ENCODE results near the gene LOC101059915.
"Not testable (repeated sequence)": the region's sequence is repeated elsewhere in the genome, so short reads cannot be mapped to it uniquely, and the experiment has no call there.

The LOC101059915 gene

DNA sequence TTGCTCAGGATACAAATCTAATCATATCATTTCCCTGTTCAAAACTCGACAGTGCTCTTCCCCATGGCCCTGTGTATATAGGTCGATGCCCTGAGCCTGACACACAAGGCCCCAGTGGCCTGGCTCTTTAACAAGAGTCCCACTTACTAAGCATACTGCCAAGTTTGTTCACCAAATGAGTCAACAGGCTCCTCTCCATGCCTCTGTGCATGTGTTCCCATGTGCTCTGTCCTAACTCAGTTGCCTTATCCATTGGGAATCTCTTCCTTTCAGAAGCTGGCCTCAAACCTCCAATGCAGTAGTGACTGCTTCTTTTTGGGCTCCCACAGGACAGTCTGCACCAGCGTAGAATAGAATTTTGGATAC, 30.1 kb upstream of the LOC101059915 start:
- TF ChIP-seq FOXM1 (IDR thresholded peaks at IDR 0.05; ENCODE audit: borderline replicate concordance): no peak
- TF ChIP-seq FOXK2 (IDR thresholded peaks at IDR 0.05): no peak
- TF ChIP-seq FOXA1 (IDR thresholded peaks at IDR 0.05): no peak
- TF ChIP-seq NFRKB (IDR thresholded peaks at IDR 0.05): no peak
- no peak for TF ChIP-seq HDGF (IDR thresholded peaks at IDR 0.05; ENCODE audit: borderline replicate concordance)
- TF ChIP-seq L3MBTL2 (conservative IDR thresholded peaks at IDR 0.05): no peak
- no peak for TF ChIP-seq SUZ12 (IDR thresholded peaks at IDR 0.05)
- no peak for TF ChIP-seq ELF4 (IDR thresholded peaks at IDR 0.05)
- TF ChIP-seq TARDBP (IDR thresholded peaks at IDR 0.05): no peak
- no peak for TF ChIP-seq ARNT (IDR thresholded peaks at IDR 0.05)
- TF ChIP-seq SP1 (IDR thresholded peaks at IDR 0.05): no peak
- TF ChIP-seq LEF1 (IDR thresholded peaks at IDR 0.05; ENCODE audit: borderline replicate concordance): no peak
- TF ChIP-seq, protein P1, sequence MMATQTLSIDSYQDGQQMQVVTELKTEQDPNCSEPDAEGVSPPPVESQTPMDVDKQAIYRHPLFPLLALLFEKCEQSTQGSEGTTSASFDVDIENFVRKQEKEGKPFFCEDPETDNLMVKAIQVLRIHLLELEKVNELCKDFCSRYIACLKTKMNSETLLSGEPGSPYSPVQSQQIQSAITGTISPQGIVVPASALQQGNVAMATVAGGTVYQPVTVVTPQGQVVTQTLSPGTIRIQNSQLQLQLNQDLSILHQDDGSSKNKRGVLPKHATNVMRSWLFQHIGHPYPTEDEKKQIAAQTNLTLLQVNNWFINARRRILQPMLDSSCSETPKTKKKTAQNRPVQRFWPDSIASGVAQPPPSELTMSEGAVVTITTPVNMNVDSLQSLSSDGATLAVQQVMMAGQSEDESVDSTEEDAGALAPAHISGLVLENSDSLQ (IDR thresholded peaks at IDR 0.05): no peak
- POLR2A ChIA-PET: no interaction called here
- CTCF ChIA-PET: no interaction called here
- DNase-seq (ENCODE audit: extremely low spot score): no peak

DNA sequence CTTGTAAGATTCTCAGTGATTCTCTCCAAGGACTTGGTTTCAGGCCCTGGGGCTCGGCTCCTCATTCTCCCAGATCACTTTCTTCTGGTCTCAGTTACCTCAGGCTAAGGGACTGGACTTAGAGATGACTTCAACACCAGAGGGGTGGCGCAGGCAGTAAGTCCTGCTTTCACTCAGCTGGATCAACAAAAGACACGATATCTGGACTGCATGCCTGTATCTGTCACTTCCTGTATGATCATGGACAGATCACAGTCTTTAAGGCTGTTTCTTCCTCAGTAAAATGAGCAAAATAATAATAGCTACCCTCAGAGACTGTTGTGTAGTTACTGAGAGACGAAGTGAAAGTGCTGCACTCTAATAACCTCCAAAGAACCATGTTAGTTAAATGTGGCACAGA, 29.5 kb upstream of the LOC101059915 start:
- ChIA-PET POLR2A (no interaction called here), CTCF (no interaction called here)
- no peak for TF ChIP-seq BHLHE40 (IDR thresholded peaks at IDR 0.05; ENCODE audit: borderline replicate concordance)
- TF ChIP-seq LEF1 (IDR thresholded peaks at IDR 0.05; ENCODE audit: borderline replicate concordance): no peak
- TF ChIP-seq FOXA1 (IDR thresholded peaks at IDR 0.05): no peak
- no peak for TF ChIP-seq ZNF384 (IDR thresholded peaks at IDR 0.05)
- TF ChIP-seq HDGF (IDR thresholded peaks at IDR 0.05; ENCODE audit: borderline replicate concordance): no peak
- no peak for TF ChIP-seq SUZ12 (IDR thresholded peaks at IDR 0.05)
- TF ChIP-seq SP1 (IDR thresholded peaks at IDR 0.05): no peak
- no peak for TF ChIP-seq L3MBTL2 (conservative IDR thresholded peaks at IDR 0.05)
- no peak for TF ChIP-seq FOXM1 (IDR thresholded peaks at IDR 0.05; ENCODE audit: borderline replicate concordance)
- no peak for TF ChIP-seq ELF4 (IDR thresholded peaks at IDR 0.05)
- TF ChIP-seq FOXK2 (IDR thresholded peaks at IDR 0.05): no peak
- no peak for TF ChIP-seq NFRKB (IDR thresholded peaks at IDR 0.05)
- no peak for TF ChIP-seq CTBP1 (IDR thresholded peaks at IDR 0.05; ENCODE audit: borderline replicate concordance)
- TF ChIP-seq ARNT (IDR thresholded peaks at IDR 0.05): no peak
- TF ChIP-seq, protein P1 (IDR thresholded peaks at IDR 0.05): no peak
- no peak for TF ChIP-seq TARDBP (IDR thresholded peaks at IDR 0.05)
- DNase-seq (ENCODE audit: extremely low spot score): no peak

DNA sequence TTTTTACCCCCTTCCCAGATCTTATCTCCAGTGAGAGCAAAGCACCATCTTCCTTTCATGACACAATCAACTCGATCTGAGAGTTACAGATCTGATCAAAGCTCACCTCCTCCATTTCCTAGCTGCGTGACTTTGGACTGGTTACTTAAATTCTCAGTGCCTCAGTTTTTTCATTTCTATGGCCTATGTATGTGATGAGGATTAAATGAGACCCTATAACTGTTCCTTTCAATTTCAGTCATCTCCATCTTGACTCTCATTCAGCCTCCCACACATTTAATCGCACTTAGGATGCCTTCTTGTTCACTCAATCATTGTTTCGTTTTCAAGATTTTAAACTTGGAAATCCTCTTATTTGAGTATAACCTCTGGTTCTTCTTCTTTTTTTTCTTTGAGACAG, 28.9 kb upstream of the LOC101059915 start:
- no peak for DNase-seq (ENCODE audit: extremely low spot score)
- ChIA-PET CTCF (no interaction called here), POLR2A (no interaction called here)
- TF ChIP-seq HDGF (IDR thresholded peaks at IDR 0.05; ENCODE audit: borderline replicate concordance): no peak
- TF ChIP-seq NFRKB (IDR thresholded peaks at IDR 0.05): no peak
- TF ChIP-seq FOXM1 (IDR thresholded peaks at IDR 0.05; ENCODE audit: borderline replicate concordance): no peak
- no peak for TF ChIP-seq BHLHE40 (IDR thresholded peaks at IDR 0.05; ENCODE audit: borderline replicate concordance)
- no peak for TF ChIP-seq LEF1 (IDR thresholded peaks at IDR 0.05; ENCODE audit: borderline replicate concordance)
- no peak for TF ChIP-seq L3MBTL2 (conservative IDR thresholded peaks at IDR 0.05)
- TF ChIP-seq SP1 (IDR thresholded peaks at IDR 0.05): no peak
- no peak for TF ChIP-seq FOXK2 (IDR thresholded peaks at IDR 0.05)
- no peak for TF ChIP-seq TARDBP (IDR thresholded peaks at IDR 0.05)
- TF ChIP-seq ARNT (IDR thresholded peaks at IDR 0.05): no peak
- TF ChIP-seq FOXA1 (IDR thresholded peaks at IDR 0.05): no peak
- no peak for TF ChIP-seq ZNF384 (IDR thresholded peaks at IDR 0.05)
- no peak for TF ChIP-seq SUZ12 (IDR thresholded peaks at IDR 0.05)
- TF ChIP-seq CTBP1 (IDR thresholded peaks at IDR 0.05; ENCODE audit: borderline replicate concordance): no peak
- TF ChIP-seq, protein P1 (IDR thresholded peaks at IDR 0.05): no peak
- TF ChIP-seq ELF4 (IDR thresholded peaks at IDR 0.05): no peak

DNA sequence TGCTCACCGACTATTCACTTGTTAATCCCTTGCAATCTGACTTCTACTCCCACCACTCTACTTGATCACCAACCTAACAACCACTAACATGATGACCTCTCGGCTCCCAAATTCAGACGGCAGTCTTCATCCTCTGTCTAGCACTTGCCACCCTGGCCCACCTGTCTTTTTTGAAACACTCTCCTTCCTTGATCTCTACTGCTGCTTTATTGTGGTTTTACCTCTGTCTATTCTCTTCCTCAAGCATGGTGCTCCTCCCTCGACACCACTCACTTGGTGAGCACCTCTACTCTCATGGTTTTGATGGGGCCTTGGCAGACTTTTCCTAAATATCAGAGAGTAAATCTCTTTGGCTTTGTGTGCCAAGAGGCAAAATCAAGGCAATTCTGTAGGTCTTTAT, 27.3 kb upstream of the LOC101059915 start:
- ChIA-PET POLR2A (no interaction called here), CTCF (no interaction called here)
- no peak for DNase-seq (ENCODE audit: extremely low spot score)
- no peak for TF ChIP-seq ELF4 (IDR thresholded peaks at IDR 0.05)
- TF ChIP-seq ARNT (IDR thresholded peaks at IDR 0.05): no peak
- TF ChIP-seq SUZ12 (IDR thresholded peaks at IDR 0.05): no peak
- TF ChIP-seq TARDBP (IDR thresholded peaks at IDR 0.05): no peak
- TF ChIP-seq NFRKB (IDR thresholded peaks at IDR 0.05): no peak
- no peak for TF ChIP-seq BHLHE40 (IDR thresholded peaks at IDR 0.05; ENCODE audit: borderline replicate concordance)
- TF ChIP-seq, protein P1 (IDR thresholded peaks at IDR 0.05): no peak
- TF ChIP-seq FOXM1 (IDR thresholded peaks at IDR 0.05; ENCODE audit: borderline replicate concordance): no peak
- no peak for TF ChIP-seq FOXK2 (IDR thresholded peaks at IDR 0.05)
- TF ChIP-seq HDGF (IDR thresholded peaks at IDR 0.05; ENCODE audit: borderline replicate concordance): no peak
- TF ChIP-seq SP1 (IDR thresholded peaks at IDR 0.05): no peak
- no peak for TF ChIP-seq ZNF384 (IDR thresholded peaks at IDR 0.05)
- no peak for TF ChIP-seq CTBP1 (IDR thresholded peaks at IDR 0.05; ENCODE audit: borderline replicate concordance)

DNA sequence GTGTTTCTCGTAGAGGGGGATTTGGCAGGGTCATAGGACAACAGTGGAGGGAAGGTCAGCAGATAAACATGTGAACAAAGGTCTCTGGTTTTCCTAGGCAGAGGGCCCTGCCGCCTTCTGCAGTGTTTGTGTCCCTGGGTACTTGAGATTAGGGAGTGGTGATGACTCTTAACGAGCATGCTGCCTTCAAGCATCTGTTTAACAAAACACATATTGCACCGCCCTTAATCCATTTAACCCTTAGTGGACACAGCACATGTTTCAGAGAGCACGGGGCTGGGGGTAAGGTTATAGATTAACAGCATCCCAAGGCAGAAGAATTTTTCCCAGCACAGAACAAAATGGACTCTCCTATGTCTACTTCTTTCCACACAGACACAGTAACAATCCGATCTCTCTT, 22.9 kb upstream of the LOC101059915 start:
- CTCF ChIA-PET; DNase-seq (ENCODE audit: extremely low spot score); POLR2A ChIA-PET: not testable (repeated sequence)

DNA sequence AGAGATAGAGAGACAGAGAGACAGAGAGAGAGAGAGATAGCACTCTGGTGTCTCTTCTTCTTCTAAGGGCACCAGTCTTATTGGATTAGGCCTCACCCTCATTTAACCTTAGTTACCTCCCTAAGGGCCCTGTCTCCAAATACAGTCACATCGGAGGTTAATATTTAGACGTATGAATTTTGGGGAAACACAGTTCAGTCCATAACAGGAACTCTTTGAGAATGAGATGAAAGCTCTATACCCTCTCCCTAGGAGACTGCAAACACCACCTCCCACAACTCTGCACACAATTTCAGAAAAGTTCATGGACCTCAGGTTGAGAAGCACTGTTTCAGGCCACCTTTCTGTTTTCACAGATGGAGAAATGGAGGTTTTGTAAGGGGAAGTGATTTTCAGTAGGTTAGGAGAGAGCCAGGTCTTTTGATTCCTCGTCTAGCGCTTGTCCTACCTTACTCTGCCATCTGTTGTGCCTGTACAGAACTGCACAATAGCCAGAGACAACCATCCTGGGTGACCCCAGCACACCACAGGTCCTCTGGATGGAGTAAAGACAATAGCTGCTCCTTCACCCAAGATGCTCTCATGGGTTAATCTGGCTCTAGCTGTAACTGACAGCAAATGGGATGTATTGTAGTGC, 16.9 kb upstream of the LOC101059915 start:
- DNase-seq (ENCODE audit: extremely low spot score): no peak
- TF ChIP-seq, protein P1 (IDR thresholded peaks at IDR 0.05): no peak
- no peak for TF ChIP-seq FOXM1 (IDR thresholded peaks at IDR 0.05; ENCODE audit: borderline replicate concordance)
- TF ChIP-seq SP1 (IDR thresholded peaks at IDR 0.05): no peak
- TF ChIP-seq CTBP1 (IDR thresholded peaks at IDR 0.05; ENCODE audit: borderline replicate concordance): no peak
- no peak for TF ChIP-seq FOXK2 (IDR thresholded peaks at IDR 0.05)
- TF ChIP-seq ZNF384 (IDR thresholded peaks at IDR 0.05): no peak
- TF ChIP-seq BHLHE40 (IDR thresholded peaks at IDR 0.05; ENCODE audit: borderline replicate concordance): no peak
- POLR2A ChIA-PET: no interaction called here
- CTCF ChIA-PET: no interaction called here
